Common myeloid progenitor, CD34-positive (primary cell): ENCODE data around the gene GNA14.
A peak's percentile ranks its signal among the peaks of the same experiment; 100 is the strongest.

Experiments
- CTCF ChIA-PET: fragments of 350-600 bp; sonication (Branson Sonifier 250); formaldehyde crosslinking; loops from one replicate; lab custom pipeline; 2021; ENCODE audit warnings: antibody characterized with exemption; lab: Charles Lee
- POLR2A ChIA-PET: fragments of 350-600 bp; sonication (Branson Sonifier 250); formaldehyde crosslinking; loops from one replicate; lab custom pipeline; 2021; ENCODE audit warnings: antibody characterized with exemption; lab: Charles Lee
- DNase-seq, 3 donors: peaks; one replicate each; pipeline versions ENCODE4 v3.0.0 to v3.0.0-alpha.2; 2013
- H3K27ac ChIP-seq, 2 experiments: 1 replicate in 1 of 2; 2 replicates in 1 of 2; pipeline ENCODE4 v1.7.0; 2013; ENCODE audit warnings: inconsistent platforms in 2 of 2, low read length in 2 of 2, mild to moderate bottlenecking in 2 of 2, low read depth in 1 of 2, moderate library complexity in 1 of 2; ENCODE audit not compliant: severe bottlenecking in 2 of 2, insufficient read depth in 1 of 2, poor library complexity in 1 of 2
- H3K27me3 ChIP-seq, 5 experiments: replicated peaks in 2 of 5; 1 replicate in 3 of 5; 2 replicates in 2 of 5; pipeline versions ENCODE4 v1.6.1 to v1.7.0; 2013; ENCODE audit warnings: low read length in 4 of 5, mild to moderate bottlenecking in 2 of 5, moderate library complexity in 2 of 5, inconsistent platforms in 1 of 5; ENCODE audit not compliant: insufficient read depth in 5 of 5, control insufficient read depth in 4 of 5
- H3K36me3 ChIP-seq, 4 experiments: 1 replicate in 2 of 4; 2 replicates in 2 of 4; pipeline versions ENCODE4 v1.6.1 to v1.7.0; 2013; ENCODE audit warnings: low read length in 3 of 4, control low read depth in 1 of 4, mild to moderate bottlenecking in 1 of 4; ENCODE audit not compliant: control insufficient read depth in 4 of 4, insufficient read depth in 4 of 4
- H3K4me1 ChIP-seq, 4 experiments: 1 replicate in 3 of 4; 2 replicates in 1 of 4; pipeline versions ENCODE4 v1.6.1 to v1.7.1; 2013; ENCODE audit warnings: low read length in 3 of 4, mild to moderate bottlenecking in 3 of 4, control low read depth in 1 of 4, inconsistent platforms in 1 of 4, moderate library complexity in 1 of 4; ENCODE audit not compliant: control insufficient read depth in 4 of 4, insufficient read depth in 4 of 4; ENCODE audit errors: control extremely low read depth in 1 of 4
- H3K4me3 ChIP-seq, 7 experiments: 1 replicate in 4 of 7; 2 replicates in 3 of 7; pipeline versions ENCODE4 v1.5.1 to v1.7.0; 2013; ENCODE audit warnings: mild to moderate bottlenecking in 7 of 7, low read length in 6 of 7, moderate library complexity in 6 of 7, inconsistent platforms in 2 of 7, low read depth in 2 of 7, control low read depth in 1 of 7; ENCODE audit not compliant: insufficient read depth in 4 of 7, control insufficient read depth in 1 of 7; ENCODE audit errors: extremely low read depth in 1 of 7
- H3K9me3 ChIP-seq, 5 experiments: 1 replicate in 4 of 5; 2 replicates in 1 of 5; pipeline versions ENCODE4 v1.6.1 to v1.7.1; 2013; ENCODE audit warnings: low read length in 4 of 5, mild to moderate bottlenecking in 2 of 5, inconsistent platforms in 1 of 5, low read depth in 1 of 5, moderate library complexity in 1 of 5; ENCODE audit not compliant: control insufficient read depth in 4 of 5, insufficient read depth in 2 of 5; ENCODE audit errors: control extremely low read depth in 1 of 5
- WGBS: methylation state at CpG from one replicate; pipeline ENCODE4 v1.1.5; 2013; ENCODE audit not compliant: insufficient coverage; 5-methylcytosine and 5-hydroxymethylcytosine counted together

The GNA14 gene

GRCh38 chr9:77534376-77535057 lies 113.6 kb downstream of the GNA14 start:
- H3K36me3 ChIP-seq = no peaks in the 10 kb centered on the region
- H3K27me3 ChIP-seq = no peaks in the 10 kb centered on the region
- WGBS = 97% methylated on average over 5 of the region's 7 CpGs
- peaks cover 0 to 3% (median 2%) of the 10 kb centered on the region in 5 experiments for H3K9me3 ChIP-seq
- POLR2A ChIA-PET = no interaction called here
- H3K4me1 ChIP-seq = no peaks in the 10 kb centered on the region
- DNase-seq = no peak
- CTCF ChIA-PET = no interaction called here
- no peak overlapping the region for H3K27ac ChIP-seq
- H3K4me3 ChIP-seq = no peak overlapping the region

GRCh38 chr9:77533671-77534070 lies 114.5 kb downstream of the GNA14 start:
- POLR2A ChIA-PET = no interaction called here
- H3K27me3 ChIP-seq = no peaks in the 10 kb centered on the region
- no CpG with 5 or more reads among the region's 3 CpGs for WGBS
- H3K9me3 ChIP-seq = peaks cover 0 to 5% (median 0%) of the 10 kb centered on the region in 5 experiments
- no peaks in the 10 kb centered on the region for H3K36me3 ChIP-seq
- CTCF ChIA-PET = no interaction called here
- no peak overlapping the region for H3K27ac ChIP-seq
- H3K4me3 ChIP-seq = no peak overlapping the region
- H3K4me1 ChIP-seq = no peaks in the 10 kb centered on the region
- no peak for DNase-seq

GRCh38 chr9:77532607-77533006 lies 115.5 kb downstream of the GNA14 start:
- ChIA-PET CTCF (no interaction called here), POLR2A (no interaction called here)
- H3K27me3 ChIP-seq = no peaks in the 10 kb centered on the region
- DNase-seq = no peak
- no peak overlapping the region for H3K4me3 ChIP-seq
- WGBS = 80% methylated on average over 1 of the region's 5 CpGs
- no peak overlapping the region for H3K27ac ChIP-seq
- no peaks in the 10 kb centered on the region for H3K4me1 ChIP-seq
- no peaks in the 10 kb centered on the region for H3K36me3 ChIP-seq
- H3K9me3 ChIP-seq = peaks cover 0 to 5% (median 0%) of the 10 kb centered on the region in 5 experiments

GRCh38 chr9:77531400-77531799 lies 116.7 kb downstream of the GNA14 start:
- CTCF ChIA-PET = interaction anchor here (0.6 kb wide), 1 partner anchor 78 kb away, joined by 3 read pairs; no protein-coding TSS in a partner anchor
- DNase-seq = peak; percentile 11 to 60 (median 34)
- Histone ChIP-seq H3K27me3 (no peaks in the 10 kb centered on the region), H3K4me1 (no peaks in the 10 kb centered on the region), H3K9me3 (peaks cover 0 to 5% (median under 1%) of the 10 kb centered on the region in 5 experiments), H3K36me3 (no peaks in the 10 kb centered on the region), H3K4me3 (no peak overlapping the region), H3K27ac (no peak overlapping the region)
- WGBS = no CpG with 5 or more reads among the region's 4 CpGs
- POLR2A ChIA-PET = no interaction called here

- no peak for DNase-seq
- 92% methylated on average over 2 of the region's 2 CpGs for WGBS
- ChIA-PET CTCF (interaction anchor here (1.2 kb wide), 1 partner anchor 26 kb away, joined by 4 read pairs; no protein-coding TSS in a partner anchor), POLR2A (interaction anchor here (0.6 kb wide), 1 partner anchor 70 kb away, joined by 3 read pairs; no protein-coding TSS in a partner anchor)
- H3K4me1 ChIP-seq = no peaks in the 10 kb centered on the region
- no peaks in the 10 kb centered on the region for H3K36me3 ChIP-seq
- H3K9me3 ChIP-seq = peaks cover 0 to 4% (median 0%) of the 10 kb centered on the region in 5 experiments
- no peaks in the 10 kb centered on the region for H3K27me3 ChIP-seq
- H3K4me3 ChIP-seq = no peak overlapping the region
- H3K27ac ChIP-seq = no peak overlapping the region
Measured at GRCh38 chr9:77523891-77524290, 124.2 kb downstream of the GNA14 start.

- DNase-seq = no peak
- ChIA-PET POLR2A (no interaction called here), CTCF (interaction anchor here (0.6 kb wide), 1 partner anchor 1772 kb away, joined by 3 read pairs; no protein-coding TSS in a partner anchor)
- H3K36me3 ChIP-seq = no peaks in the 10 kb centered on the region
- H3K27me3 ChIP-seq = no peaks in the 10 kb centered on the region
- peaks cover 0 to under 1% (median 0%) of the 10 kb centered on the region in 5 experiments for H3K9me3 ChIP-seq
- H3K4me1 ChIP-seq = no peaks in the 10 kb centered on the region
- WGBS = 100% methylated on average over 1 of the region's 3 CpGs
- no peak overlapping the region for H3K27ac ChIP-seq
- no peak overlapping the region for H3K4me3 ChIP-seq
Measured at GRCh38 chr9:77521091-77521490, 127.0 kb downstream of the GNA14 start.

- WGBS = no CpG with 5 or more reads among the region's 1 CpG
- H3K9me3 ChIP-seq = no peaks in the 10 kb centered on the region
- H3K4me3 ChIP-seq = no peak overlapping the region
- no peak overlapping the region for H3K27ac ChIP-seq
- no peak for DNase-seq
- H3K36me3 ChIP-seq = no peaks in the 10 kb centered on the region
- ChIA-PET CTCF (no interaction called here), POLR2A (no interaction called here)
- H3K4me1 ChIP-seq = peaks cover 0 to 14% (median 11%) of the 10 kb centered on the region in 4 experiments
- no peaks in the 10 kb centered on the region for H3K27me3 ChIP-seq
Measured at GRCh38 chr9:77518688-77519087, 129.4 kb downstream of the GNA14 start.
